Measurements from ENCODE around the gene RREB1.

Gene RREB1

DNA sequence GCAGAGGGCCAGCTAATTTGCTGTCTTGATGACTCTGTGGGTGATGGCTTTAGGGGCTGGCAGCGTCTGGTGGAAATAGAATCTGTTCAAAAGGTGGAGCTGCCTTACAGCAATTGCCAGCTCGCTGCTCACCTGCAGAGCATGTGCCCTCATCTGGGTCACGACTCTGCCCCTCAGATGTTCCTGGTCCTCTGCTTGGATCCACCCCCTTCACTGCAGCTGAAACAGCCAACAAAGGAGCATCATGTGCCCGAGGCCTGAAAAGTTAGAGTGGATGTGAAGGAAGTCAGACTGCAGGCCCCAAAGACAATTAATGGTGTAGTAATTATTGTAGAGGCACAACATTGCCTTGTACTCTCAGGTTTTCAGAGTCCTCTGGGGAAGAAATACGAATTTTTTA is 19.9 kb downstream of the RREB1 start:
- DNase-seq, result no peak

DNA sequence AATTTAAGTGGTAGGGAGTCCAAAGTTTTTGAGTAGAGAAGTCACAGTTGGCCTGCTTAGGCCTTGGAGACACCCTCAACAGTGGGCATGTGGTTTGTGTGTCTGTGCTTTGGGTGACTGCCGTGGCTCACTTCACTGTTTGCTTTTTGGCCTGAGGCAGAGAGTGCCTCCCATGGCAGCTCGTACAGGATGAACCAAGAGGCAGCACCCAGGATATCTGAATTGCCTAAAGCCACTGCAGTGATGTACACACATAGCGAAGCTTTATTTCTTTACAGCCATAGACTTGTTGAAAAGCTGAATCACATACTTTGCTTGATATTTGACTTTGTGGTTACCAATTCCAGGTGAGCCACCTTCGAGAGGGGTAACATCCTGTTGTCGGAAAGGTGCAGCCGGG is 21.6 kb downstream of the RREB1 start:
- DNase-seq, result no peak

DNA sequence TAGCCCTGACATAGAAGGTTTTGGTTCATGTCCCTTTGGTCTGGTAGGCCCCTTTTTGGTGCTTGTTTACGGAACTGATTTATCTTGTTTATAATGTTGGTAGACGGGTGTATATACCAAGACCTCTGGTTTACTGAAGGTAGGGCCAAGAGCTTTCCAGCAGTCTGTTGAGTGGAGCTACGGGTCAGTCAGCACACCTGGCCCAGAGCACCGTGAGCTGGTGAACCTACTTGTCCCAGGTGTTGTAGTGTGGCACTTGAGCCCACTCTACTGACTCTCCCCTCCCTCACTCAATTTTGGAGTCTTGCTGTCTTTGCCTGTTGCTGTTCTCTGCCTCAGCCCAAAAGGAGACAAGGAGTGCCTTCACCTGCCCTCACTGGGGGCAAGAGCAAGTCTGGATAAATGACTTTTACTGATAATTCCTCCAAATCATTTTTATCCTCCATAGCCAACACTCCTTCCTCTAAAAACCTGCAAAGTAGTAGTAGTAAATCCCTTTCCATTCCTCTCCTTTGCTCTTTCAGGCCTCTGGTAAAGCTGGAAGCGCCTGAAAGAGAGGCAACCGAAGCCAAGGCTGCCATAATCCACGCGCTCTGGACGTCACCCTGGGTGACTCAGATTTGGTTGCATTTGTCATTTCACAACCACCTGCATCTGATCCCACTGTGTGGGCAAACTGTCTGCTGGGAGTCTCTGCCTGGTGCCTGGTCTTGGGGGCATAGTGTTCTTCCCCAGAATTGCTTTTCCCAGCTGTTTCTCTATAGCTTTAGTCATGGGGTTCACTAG is 22.2 kb downstream of the RREB1 start:
- peak; percentile 36 for DNase-seq

DNA sequence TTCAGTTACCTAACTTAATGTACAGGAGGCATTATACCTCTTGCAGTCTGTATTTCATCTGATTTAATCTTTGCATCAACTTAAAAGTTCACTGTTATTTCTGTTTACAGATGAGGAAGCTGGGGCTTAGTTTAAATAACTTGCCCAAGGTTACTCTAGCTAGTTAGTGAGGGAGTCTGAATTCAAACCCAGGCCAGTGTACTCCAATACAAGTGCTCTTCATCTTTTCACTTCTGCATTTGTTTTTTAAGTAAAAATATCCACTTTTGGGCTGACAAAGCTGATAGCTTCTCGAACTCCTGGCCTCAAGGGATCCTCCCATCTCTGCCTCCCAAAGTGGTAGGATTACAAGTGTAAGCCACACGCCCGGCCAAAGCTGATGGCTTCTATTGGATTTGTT is 23.6 kb downstream of the RREB1 start:
- no peak for DNase-seq

DNA sequence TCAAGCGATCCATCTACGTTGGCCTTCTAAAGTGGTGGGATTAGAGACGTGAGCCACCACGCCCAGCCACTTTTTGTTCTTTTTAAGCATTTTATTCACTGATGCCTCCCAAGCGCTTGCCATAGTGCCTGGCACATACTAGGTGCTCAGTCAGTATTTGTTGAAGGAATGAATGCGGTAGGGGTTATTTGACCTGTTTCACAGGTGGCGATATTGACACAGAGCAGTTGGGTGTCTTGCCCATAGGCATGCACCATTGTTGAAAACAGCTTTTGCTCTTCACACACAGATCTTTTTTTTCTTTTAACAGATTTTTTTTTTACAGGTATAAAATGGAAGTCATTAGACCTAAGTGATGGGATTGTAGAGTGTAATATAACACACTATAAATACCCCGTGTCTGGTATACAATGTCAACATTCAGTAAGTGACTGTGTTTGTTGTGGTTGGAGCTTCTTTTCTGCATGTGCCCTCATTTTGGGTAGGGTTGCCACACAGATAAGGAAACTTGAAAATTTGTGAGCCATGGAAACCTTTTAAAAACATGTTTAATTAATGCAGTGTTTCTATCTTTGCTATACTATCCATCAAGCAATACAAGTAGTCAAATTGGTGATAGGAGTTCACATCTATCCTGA is 24.8 kb downstream of the RREB1 start:
- DNase-seq, result no peak

DNA sequence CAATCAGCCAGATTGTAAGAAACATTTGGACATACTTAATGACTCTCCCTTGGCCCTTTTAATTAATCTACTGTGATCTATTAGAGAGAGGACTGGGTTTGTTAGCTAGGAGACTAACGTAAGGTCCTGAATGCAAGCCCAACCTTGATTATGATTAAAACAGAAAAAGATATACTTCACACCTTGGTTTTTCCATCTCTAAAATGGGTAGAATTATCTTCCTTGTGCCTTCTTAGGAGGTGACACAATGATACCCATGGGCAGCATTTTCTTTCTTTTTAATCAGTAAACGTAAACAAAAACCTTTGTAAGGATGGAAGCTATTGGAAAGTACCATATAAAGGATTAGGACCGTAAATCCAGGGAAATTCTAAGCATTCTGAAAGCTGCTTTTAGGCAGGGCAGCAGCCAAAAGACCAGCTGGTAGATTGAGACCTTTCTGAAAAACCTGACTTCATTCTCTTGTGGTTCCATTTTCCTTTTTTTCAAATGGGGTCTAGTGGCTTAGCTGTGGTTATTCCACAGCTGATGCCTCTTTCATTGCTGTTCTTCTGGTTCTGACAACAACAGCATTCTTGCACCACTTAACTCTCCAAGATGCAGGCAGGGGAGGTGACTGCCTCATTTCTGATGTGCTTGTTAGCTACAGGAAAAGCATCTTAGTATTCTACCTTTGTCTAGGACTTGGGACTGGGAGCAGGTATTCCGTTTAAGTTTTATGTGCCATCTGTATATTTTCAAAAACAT is 27.4 kb downstream of the RREB1 start:
- no peak for DNase-seq

DNA sequence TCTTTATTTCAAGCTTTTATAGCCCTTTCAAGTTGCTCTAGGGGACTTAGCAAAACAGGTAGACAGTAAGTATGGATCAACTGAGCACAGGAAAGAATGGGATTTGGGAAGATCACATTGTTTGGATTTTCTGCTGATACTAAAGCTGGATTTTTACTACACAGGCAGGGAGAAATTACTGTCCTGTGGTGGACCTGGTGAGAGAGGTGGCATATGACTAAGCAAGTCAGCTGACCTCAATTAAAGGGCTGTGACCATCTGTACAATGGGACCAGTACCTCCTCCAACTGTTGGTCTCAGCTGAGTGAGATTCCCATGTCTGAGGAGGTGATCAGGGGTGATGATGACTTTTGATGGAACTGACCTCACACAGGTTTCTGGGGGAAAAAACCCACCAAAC is 28.0 kb downstream of the RREB1 start:
- no peak for DNase-seq

DNA sequence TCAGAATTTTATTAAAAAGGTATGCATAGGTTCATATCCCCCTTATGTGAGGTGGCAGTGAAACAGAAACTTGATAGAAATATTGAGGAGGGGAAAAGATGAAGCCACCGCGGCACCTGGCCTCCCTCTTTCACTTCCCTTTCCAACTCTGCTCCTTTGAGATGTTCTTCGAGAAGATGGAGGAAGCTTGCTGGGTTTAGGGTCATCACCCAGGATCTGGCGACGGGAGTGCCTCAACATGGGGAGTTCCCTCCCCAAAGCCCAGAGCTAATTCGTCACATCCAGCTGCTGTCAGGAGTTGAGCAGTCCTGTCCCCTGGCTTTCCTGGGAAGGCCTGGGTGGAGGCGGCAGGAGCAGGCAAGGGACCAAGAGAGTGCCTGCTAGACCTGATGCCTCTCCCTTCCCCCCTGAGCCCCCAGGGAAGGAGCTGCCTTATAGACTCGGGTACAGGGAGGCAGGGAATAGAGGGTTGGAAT is 29.1 kb downstream of the RREB1 start:
- no peak for DNase-seq

DNA sequence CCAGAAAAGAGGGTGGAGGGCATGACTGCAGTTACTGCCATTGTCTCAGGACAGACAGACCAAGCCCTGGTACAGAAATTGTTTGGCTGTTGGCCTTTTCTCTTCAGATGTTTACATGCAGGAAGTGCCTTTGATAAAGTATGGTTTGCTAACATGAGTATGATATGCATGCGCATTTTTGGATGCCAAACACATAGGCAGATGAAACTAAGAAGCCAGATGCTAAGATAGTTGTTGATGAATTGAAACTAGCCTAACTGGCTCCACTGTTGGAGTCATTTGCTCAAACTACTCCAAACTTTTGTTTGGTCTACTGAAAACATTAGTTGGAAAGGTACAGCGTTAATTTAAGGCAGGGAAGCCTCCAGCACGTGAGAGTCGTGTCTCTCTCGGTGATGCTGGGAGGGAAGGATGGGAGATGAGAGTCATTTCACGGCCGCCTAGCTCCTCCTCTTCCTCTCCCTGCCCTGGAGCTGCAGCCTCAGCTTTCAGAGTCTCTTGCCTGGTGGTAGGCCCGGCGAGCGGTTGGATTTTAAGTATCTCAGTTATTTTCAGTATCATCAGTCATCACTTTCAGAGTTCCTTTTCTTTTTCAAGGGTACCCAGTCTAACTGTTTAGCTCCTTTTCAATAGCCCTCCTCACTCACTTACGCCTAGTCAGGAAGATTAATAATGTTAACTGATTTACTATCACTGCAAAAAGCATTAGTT is 29.7 kb downstream of the RREB1 start:
- DNase-seq, result peak; percentile 69

DNA sequence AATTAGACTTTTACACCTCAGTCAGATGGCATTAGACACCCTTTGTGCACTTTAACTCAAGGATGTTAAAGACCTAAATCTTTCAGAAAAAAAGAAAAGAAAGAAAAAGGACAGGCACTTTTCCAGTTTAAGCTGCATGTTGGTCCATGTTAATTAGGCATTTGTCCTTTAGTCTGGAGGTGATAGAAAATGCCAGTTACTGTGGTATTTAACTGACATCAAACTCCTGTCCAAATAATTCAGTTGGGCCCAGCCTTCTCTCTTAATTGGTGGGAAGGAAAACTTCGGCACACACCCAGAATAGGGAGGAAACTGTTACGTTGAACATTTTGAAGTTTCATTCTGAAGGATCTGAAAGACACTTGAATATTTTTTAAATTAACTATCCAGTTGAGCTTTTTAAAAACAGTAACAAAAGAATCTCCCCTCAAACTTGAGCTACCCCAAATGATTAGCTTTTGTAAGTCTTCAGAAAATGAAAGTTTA is 30.3 kb downstream of the RREB1 start:
- no peak for DNase-seq

DNA sequence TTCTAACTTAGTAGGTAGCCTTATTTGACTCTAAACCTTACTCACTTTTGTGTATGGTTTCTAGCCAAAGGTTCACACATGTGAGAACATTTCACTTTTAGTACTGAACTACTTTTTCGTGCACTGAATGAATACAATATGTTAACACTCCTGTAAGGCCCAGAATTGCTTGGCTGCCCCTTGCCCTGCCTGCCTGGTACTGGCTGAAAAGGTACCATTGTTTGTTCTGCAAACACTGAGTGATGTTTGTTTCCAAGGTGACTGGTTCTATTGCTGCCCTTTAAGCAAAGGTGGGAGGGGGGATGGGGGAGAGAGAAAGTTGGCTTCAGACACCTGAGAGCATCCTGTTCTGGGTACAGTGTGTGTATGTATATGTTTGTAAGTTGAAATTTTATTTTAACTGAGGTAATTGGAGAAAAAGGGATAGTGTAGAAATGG is 31.2 kb downstream of the RREB1 start:
- DNase-seq, result peak; percentile 27

DNA sequence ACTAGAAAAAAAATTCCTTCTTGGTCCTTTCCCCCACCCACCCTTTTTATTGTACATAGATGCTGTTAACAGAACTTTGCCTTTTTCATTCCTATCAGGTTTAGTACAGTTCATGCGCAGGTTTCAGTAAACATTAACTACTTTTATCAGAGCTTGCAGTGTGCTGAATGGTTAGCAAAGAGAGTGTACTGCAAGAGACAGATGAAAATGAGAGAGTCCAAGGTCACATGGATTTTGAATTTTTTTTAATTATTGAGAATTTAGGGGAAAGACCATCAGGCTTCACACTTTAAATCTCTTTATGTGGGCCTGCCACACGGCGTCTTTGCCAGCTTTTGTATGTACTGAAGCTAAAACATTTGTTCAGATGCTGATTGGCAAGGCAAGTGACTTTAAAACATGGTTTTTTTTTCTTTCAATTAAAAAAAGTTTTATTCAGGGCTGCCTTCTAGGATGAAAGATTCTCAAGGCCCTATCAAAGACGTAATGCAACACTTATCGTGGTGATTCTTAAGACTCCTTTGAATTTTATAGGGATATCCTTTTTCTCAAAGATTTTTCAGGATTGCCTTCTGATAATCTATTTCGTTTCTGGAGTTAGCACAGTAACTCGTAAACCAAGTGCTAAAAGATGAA is 32.2 kb downstream of the RREB1 start:
- DNase-seq, result no peak

DNA sequence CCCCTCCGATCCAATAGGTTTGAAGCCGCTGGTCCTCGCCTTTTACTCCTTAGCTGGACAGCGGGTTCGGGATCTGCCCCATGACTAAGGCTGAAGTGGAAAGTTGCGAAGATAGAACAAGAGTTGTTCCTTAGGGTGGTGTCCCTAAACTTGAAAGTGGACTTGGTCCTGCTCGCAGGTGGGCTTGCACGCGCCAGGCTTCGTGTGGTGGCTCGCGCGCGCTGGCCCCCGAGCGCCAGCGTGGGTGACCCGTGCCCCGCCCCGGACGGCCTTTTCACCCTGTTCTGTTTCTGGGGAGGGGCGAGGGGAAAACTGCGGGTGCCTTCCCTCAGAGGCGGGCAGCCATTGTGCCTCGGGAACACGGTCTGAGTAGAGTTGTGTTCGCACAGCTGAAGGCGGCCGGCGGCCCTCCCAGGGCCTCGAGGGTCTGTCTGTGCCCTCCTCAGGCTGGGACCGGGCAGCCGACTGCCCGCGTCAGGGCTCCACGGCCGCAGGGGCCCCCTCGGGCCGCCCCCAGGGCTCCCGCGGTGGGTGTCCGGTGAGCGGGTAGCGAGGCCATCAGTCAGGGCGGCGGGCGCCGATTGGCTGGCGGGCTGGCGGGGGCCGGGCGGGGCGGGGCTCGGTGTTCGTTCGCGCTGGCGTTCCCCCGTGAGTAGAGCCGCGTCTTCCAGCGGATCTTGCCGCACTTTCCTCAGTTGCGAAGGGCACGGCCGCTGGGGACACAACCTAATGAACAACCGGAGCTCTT is 33.0 kb downstream of the RREB1 start:
- DNase-seq, result peak; percentile 82

DNA sequence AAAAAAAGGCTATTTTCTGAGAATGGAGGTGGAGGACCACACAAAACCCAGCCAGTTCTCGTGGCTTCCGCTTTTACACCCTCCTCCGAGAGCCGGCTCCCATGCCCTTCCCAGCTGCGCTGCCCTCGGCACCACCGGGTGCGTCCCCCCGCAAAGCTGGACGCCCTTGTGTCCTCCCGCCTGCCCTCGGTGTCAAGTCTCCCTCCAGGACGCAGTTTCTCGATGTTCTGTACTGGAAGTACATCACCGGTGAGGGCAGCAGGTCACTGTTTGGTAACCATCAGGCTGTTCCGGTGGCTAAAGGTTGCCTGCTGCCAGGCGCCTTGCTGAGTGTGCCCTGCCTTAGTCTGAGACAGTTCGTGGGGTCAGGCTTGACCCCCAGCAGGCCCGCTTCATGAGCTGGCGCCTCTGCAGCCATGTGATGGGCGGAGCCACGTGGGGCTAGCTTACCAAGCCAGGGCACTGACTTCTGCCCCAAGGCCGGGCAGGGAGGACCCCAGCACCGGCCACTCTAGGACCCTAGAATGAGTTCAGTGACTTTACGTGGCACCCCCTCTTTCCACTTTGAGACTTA is 34.6 kb downstream of the RREB1 start:
- DNase-seq, result no peak

DNA sequence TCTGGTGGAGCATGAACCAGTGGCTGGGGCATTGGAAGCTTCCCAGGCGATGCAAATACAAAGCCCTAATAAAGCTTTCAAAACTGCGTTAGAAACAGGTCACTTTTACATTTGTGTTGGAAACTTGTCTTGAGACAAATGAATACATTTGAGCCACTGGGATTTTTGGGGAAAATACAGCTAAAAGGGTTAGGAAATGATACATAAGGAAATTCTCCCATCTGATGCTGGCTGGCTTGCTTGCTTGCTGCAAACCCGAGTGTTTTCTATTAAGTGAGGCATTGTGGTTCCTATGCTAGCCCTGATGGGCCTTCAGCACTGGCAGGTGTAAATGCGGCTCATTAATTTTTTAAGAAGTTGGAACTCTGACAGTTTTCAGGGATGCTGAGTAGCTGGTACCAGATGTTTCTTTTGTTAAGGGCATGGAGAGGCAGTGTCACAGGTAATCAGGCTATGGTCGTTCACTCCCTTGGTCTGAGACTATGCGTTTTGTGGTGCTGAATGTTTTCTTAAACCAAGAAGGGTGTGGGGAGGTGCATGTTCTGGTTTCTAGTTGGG is 35.2 kb downstream of the RREB1 start:
- DNase-seq, result no peak

DNA sequence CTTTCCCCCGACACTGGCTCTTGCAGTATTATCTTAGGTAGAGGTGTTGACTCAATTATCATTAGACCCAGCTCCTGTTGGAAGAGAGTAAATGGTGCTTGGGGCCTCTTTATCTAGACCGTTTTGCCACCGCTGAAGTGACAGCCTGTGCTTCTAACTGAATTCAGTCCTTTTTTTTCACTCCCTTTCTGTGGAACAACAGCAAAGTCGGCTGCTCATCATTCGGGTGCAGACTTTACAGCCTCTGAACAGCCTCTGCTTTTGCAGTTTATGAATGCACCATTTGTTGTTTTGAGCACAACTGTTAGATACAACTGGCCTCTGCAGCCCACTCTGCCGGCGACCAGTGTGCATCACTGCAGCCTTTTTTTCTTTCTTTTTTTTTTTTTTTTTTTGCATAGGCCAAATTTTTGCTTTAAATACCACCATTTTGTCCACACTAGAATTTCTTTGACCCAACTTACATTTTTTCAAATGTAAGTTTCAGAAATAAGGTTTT is 35.8 kb downstream of the RREB1 start:
- DNase-seq, result no peak

DNA sequence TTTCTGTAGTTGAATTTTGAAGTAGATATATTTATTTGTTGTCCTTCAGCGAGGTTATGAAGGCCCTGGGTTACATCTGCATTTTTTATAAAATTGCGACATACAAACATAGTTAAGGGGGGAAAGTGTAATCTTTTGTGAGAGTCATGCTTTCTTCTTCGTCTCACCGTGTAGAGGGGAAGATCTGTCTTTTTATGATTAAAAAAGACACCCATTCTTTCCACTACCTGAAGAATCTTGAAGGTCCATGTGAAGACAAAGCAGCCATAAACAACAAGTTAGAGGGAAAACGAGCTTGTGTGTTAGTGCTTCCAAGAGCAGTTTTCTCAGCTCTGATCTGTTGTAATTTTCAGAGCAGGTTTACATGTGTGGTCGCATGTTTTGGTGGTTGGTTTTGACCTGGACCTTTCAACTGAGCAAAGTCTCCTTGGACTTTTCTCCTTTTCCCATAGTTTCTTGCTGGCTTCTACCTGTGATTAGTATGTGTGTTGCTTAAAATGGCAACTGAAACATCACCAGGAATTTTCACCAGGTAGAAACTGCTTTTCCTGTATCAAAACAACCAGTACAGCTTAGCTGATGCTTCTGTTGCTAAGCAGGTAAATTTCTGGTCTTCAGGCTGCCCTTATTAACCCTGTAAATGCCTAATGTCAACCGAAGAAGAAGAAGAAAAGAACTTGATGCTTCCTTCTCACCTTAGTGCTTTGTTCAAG is 37.3 kb downstream of the RREB1 start:
- no peak for DNase-seq

DNA sequence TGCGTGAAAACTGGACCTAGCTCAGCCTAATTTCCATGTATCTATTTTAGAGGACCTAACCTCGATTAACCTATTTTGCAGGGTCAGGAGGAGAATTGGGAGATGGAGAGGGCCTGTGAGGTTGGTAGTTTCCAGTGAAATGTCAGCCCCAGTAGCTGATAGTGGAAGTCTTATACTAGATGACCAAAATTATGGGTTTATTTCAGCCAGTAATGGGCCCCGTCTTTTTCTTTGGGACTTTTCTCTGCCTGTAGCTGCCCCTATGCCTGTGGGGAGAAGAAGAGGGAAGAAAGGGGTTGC is 37.8 kb downstream of the RREB1 start:
- DNase-seq, result no peak

DNA sequence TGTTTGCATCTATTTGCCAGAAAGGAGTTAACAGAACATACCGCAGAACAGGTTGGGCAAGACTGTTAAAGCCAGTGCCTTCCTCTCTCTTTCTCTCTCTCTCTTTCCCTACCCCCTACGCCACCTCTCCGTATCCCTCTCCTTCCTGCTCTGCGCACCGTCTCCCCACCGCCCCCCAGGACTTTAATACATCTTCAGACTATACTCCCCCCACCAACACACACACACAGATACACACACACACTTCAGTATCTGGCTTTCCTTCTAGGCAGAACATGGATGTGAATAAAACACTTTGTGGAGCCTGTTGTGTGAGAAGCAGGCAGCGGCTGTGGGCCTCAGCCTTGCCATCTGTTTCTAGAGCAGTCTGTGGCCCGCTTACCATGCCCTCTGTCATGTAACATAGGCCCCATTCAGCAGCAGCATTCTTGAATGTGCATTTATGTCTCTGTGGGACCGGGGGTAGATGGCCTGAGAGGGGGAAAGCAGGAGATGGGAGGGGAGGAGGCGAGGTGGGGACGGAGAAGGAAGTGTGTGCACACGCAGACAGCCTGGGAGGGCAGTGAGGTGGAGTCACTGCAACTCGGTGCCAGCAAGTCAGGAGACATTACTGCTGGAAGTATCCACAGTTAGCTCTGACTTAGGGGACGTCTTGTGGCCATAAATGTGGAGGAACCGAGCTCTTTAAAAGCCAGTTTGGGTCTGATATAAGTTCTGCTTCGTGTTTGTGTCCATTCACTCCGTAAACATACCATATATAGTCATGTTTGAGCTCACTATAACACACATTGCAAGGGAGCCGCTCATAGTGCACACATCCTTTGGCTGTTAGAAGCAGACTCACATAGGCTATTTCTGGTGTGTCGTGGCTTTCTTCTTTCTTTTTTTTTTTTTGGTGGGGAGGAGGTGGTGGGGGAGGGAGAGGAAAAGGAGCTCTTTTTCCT is 38.4 kb downstream of the RREB1 start:
- DNase-seq, result no peak

Measured in activated naive CD4-positive, alpha-beta T cell treated with Interleukin-2 at 50 U/mL for 16 hours (primary cell).